HG03558 (cell line): Measurements from ENCODE around the gene ADRM1.

Experiments used
- ATAC-seq: cut with Tn5 transposase; IDR thresholded peaks from one replicate; pipeline ENCODE4 v1.9.1; 2021; ENCODE audit warnings: moderate number of reproducible peaks; ENCODE audit not compliant: unreplicated experiment; ENCODE audit errors: extremely low read depth

ADRM1 gene

DNA sequence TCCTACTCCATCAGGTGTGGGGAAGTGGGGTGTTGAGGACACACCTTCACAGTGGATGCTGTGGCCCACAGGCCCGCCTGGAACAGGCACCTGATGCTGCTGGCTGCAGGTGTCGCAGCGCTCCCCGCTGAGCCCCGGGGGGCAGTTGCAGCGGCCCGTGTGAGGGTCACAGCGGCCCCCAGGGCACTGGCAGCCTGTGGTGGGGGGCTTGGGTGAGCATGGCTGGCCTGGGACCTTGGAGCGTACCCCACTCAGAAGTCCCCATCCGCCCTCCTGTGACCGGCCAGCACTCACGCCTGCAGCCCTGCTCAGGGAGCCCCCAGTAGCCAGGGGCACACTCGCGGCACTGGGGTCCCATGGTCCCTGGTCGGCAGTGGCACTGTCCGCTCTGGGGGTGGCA is 19.2 kb downstream of the ADRM1 start:
- ATAC-seq: no peak

DNA sequence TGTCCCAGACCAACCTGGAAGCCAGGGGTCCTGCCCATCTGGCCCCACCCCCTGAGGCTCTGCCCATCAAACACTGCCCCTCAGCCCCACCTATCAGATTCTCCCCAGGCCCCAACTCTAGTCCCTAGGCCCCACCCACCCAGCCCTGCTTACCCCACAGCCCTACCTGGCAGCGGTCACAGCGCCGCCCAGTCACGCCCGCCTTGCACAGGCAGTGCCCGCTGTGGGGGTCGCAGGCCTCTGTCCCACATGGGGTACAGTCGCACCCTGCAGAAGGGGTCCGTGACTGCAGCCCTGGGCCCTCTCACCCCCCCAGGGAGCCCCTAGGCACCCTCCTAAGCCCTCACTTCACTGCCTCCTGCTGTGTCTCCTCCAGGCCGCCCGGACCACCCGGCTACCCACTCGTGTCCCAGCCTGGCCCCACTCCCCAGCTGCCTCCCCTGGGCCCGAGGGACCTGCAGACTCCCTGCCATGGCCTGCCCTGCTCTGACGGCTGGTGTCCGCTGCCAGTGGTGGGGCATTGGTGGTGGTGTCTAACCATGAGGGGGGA is 19.8 kb downstream of the ADRM1 start:
- no peak for ATAC-seq

DNA sequence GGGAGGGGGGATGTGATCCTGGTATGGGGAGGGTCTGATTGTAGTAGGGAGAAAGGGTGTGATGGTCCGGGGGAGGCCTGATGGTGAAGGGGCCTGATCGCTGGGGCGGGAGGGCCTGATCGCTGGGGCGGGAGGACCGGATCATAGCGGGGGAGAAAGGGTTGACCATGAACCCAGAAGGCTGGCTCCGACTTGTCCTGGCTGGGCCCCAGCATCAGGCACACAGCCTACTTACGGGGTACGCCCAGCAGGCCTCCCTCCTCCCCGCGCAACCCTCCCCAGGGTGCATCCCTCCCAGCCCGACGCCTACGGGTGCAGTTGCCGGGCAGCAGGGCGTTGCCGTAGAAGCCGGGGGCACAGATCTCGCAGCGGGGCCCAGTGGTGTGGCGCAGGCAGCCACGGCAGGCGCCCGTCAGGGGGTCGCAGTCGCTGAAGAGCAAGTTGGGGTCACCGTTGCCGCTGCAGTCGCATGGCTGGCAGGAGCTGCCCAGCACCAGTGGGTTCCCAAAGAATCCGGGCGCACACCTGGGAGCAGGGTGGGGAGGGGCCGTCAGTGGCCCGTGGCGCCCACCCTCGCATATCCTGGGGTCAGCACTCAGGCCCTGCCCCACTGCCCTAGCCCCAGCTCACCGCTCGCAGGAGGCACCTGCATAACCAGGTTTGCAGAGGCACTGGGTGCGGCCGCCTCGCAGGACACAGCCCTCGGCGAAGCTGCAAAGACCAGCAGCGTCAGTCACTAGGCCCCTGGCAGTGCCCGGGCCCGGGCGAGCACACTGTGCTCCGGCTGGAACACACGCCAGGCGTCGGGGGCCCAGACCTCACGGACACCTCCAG is 20.6 kb downstream of the ADRM1 start:
- ATAC-seq: no peak

DNA sequence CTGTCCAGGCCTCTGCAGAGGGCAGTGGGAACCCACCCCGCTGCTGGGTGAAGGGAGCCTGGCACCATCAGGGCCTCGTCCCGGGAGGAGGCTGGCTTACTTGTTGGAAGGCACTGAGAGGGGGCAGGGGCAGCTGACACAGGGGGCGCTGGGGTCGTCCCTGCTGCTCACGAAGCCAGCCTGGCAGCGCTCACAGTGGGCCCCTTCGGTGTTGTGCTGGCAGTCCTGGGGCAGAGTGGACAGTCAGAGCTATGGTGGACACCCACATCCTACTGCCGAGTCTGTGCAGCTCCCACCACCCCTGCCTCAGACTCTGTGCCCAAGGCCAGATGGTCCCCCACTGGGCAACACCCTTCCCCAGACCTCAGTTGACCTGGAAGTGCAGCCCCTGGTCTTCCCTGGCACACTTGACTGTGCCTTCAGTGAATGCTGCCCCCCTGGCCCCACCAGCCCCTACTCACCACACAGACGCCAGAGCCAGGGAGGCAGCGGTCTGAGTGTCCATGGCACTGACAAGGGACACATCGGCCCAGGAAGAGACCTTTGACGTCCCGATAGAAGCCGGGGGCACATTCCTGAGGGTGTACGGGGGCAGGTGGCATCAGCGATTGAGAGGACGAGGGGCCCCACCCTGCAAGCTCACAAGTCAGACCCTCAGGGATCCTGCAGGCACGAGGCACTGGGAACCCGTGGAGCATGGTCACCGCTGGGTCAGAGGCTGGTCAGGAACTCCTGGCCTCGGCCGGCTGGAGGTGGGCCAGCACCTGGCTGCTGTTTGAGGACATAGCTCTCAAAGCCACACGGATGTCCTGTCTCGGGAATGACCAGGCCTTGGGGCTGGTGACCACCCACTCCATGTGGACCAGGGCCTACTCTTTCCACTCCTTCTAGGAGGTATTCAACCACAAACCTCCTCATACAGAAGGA is 21.4 kb downstream of the ADRM1 start:
- no peak for ATAC-seq

DNA sequence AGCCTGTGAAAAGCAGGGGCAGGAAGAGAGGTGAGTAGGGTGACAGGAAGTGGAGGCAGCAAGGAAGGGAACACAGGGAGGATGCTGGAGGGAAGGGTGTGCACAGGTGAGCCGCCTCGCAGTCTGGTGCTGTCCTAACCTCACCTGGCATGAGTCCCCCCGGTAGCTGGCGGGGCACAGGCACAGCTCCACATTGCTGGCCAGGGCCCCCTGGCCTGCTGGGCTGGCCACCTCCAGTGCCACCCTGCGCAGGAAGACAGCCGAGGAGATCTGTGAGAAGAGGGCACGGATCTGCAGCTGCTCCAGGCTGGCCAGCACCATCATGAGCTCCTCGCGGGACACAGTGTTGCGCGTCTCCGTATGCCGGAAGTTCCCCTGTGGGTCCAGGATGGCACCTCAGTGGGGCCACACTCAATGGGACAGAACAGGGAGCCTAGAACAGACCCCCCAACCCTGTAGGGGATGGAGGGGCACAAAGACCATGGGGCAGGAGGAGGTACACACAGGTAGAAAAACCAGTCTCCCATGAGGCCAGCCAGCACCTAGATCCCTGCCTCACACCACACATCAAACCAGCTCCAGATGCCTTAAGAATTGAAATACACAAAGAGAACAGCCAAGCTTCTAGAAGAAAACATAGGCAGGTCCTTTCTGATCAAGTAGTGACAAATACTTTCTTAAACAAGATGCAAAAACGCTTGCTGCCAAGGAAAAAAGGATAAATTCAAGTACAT is 22.5 kb downstream of the ADRM1 start:
- no peak for ATAC-seq

DNA sequence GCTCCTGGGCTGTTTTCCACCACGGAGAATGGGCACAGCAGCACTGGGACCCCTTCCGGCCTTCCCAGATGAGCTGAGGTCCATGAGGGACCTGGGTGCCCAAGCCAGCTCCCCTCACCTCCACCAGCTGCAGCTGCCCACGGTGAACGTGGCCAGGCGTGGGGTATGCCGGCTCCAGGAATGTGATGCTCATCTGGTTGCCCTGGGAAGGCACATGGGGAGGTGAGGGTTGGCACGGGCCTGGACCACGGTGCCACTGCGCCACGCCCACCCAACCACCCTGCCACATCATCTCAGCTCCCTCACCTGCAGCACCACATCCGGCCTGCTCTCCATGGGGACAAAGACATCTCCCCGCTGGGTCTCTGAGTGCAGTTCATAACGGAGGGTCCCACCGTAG is 23.8 kb downstream of the ADRM1 start:
- ATAC-seq: no peak

DNA sequence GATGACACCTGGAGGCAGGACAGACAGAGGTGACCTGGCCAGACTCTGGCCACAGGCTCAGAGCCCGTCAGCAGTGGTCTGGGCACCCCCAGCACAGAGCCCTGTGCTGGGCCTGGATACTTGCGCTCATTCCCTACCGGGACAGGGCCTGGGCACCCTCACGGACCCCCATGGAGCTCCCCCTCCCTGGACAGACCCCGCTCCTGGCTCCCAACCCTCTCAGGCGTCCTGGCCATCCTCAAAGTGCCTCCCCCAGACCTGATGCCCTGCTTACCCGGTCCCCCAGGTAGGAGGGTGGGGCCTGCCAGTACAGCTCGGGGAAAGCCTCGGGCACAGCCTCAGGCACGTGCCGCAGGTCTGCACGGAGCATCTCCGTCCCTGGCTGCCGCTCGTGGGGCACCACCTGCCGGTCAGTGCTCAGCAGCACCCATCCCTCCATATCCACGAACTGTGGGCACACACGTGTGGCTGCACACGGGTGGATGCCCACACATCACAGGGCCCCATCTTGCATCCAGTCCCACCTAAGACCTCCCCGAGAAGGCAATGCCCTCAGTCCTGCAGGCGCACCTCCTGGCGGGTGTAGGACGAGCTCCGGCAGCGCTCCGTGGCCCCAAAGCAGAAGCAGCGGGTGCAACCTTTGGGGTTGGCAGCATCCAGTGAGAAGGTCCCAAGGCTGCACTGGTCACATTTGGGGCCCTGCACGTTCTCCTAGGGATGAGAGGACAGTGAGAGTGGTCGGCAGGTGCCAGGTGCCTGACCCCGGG is 24.3 kb downstream of the ADRM1 start:
- no peak for ATAC-seq

DNA sequence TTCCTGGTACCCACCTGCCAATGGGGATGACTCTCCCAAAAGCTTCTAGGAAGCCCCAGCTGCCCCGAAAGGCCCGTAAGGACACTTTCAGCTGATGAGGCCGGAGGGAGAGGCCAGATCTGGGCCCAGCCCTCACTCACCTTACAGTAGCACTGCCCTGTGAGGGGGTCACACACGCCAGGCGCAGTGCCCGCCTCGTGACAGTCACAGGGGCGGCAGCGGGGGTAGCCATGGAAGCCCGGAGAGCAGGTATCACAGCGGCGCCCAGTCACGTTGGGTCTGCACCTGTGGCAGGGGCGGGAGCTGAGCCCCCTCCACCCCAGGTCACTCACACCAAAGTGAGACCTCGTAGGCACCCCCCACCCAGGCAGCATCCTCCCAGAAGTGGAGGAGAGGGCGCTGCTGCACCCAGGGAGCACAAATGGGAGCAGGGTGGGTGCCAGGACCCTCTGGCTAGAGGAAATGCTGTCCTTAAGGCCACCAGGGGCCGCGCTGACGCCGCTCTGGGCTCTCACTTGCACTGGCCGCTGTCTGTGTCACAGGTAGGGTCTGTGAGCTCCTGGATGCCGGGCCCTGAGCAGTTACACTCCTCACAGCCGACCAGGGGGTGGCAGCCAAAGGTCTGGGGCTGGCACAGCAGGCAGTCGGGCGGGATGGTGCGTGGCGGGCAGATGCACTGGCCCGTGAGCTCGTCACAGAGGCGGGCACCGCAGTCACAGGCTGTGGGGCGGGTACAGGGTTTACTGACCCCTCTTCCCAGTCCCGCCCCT is 25.1 kb downstream of the ADRM1 start:
- ATAC-seq: no peak

DNA sequence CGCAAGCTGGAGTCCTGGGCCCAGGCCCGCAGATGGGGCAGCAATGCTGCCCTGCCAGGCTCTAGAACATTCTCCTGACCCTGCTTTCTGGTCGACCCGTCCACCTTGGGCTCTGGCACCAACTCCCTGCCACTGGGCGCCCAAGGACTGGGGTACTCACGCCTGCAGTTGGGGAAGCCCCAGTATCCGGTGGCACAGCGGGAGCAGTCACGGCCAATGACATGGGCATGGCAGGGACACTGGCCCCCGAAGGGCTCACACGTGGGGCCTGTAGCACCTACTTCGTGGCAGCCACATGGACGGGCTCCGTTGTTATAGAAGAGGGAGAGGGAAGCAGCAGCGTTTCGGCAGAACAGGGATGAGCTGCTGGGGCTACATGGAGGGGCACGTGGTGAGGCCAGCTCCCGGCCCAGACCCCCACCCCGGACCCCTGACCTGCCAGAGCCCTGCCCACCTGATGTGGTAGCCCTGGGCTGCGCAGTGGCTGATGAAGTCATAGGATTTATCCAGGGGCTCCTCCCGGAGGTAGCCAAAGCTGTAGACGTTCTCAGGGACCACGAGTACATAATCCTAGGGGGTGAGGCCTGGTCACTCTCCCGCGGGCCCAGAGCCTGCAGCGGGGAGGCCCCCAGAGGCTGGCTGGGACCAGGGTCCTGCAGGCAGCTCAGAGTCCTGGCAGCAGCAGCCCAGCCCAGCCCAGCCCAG is 26.0 kb downstream of the ADRM1 start:
- no peak for ATAC-seq

DNA sequence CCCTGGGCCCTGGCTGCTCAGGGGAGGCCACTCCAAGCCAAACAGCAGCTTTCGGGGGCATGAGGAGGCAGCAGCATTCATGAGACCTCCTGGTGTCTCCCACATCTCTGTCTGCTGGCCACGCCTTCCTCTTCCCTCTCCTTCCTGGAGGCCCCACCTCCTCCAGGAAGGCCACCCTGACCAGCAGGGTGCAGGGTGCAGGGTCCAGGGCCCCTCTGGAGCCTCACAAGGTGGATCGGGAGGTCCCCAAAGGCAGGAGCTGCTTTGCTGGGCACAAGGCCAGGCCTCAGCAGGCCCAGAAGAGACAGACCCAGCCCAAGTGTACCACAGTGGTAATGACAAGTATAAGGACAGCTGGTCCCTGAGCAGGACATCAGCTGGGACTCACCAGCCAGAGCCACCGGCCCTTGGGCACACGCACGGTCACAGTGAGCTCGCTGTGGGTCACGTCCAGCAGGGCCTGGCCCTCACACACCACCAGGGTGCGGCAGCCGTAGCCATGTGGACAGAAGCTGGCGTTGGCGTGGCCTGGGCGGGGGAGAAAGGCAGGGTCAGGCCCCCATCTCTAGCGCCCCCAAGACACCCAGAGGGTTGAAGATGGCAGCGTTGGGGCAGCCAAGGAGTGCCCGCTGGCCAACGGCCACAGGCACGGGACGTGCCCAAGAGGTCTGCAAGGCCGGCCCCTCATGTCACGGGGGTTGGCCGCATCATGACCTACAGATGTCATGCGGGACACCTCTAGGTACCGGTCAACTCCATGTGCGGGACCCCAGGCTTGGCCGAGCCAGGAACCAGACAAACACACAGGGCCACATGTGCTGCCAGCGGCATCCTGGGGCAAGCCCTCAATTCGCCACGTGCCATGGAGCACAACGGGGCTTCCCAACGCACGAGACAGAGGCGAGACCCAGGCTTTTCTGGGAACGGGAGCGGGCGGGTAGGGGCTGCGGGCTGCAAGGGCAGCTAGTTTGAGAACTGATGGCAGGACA is 26.9 kb downstream of the ADRM1 start:
- no peak for ATAC-seq

DNA sequence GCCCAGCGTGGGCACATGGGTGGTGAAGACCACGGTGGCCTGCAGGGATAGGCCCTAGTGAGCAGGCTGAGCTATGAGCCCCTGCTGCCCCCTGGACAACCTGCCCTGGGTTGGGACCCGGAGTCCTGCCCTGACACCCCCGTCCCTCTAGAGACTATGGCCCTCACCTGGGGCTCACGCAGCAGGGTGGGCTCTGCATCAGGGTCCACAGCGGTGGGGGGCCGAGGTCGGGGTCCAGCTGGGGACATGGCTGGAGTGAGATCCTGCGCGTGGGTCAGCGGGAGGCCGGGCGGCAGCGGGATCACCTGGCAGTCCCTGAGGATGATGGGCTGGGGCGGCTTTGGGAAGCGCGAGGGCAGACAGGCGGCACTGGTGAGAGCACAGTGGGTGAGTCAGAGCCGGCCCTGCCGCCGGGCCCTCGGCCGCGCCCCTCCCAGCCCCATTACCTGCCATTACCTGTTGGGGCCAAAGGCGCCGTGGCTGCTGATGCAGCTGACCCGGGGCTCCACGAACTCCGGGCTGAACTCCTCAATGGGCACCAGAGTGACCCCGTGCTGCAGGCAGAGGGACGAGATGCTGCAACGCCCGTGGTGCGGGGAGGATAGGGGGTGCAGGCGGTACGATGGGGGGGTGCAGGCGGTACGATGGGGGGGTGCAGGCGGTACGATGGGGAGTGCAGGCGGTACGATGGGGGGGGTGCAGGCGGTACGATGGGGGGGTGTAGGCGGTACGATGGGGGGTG is 27.9 kb downstream of the ADRM1 start:
- no peak for ATAC-seq

DNA sequence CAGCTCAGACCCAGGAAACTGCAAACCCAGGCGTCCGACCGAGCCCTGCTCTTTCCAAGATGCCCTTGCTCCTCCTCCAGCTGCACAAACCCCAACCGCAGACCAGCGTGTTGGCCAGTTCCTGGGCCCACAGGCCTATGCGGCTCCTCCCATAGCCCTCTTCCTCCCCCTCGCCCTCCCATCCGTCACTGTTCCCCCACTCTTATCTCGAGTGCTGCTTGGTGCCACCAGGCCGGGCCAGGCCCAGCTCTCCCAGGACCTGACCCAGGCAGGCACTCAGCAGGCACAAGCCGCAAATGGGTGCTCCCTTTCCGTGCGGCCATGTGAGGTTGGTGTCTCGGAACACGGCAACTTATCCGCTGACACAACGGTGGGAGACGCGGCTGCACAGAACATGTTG is 28.6 kb downstream of the ADRM1 start:
- ATAC-seq: no peak

DNA sequence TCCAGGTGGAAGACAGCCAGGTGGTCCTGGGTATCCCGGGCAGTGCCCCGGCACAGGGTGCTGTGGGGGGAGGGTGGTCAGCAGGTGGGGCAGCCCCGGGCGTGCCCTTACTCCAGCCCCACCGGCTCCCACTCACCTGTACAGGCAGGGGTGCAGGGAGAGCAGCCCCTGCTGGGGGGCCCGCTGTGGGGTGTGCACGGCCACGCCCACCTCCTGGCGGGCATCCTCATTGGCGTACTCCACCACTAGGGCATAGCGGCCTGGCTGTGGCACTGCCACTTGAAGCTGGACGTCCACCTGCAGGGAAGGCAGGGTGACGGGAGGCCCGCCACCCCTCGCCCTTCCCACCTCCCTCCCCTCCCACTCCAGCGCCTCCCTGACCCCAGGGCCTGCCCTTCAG is 29.6 kb downstream of the ADRM1 start:
- ATAC-seq: no peak

DNA sequence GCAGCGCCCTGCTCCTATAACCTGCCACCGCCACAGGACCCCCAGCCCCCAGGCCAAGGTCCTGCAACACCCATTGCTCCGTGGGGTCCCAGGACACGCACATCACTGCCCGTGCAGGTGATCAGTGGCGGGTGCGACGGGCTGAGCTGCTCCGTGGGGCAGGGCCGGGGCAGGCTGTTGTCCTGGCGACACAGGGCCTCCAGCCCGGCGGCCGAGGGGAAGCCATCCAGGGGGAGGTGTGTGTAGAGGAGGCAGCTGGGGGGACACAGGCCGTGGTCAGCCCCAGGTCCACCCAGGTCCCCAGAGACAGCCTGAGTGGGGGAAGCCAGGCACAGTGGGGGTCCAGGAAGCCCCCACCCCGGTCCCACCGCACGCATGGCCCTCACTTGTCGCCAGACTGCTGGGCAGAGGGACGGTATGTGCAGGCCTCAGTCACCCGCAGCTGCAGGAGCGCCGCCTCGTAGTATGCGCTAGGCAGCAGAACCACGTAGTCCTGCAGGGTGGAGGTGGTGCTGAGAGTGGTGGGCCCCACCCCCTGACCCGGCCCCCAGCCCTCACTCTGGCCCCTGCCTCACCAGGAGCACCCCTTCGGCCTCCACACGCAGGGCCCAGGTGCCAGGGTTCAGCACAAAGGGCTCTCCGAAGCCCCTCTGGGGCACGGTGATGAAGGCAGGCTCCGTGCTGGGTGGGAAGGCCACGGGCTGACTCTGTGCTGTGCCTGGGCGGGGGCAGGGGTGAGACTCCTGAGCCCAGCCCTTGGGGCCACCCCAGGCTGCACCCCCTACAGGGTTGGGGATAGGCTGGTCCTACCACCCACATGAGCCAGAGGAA is 30.4 kb downstream of the ADRM1 start:
- no peak for ATAC-seq

DNA sequence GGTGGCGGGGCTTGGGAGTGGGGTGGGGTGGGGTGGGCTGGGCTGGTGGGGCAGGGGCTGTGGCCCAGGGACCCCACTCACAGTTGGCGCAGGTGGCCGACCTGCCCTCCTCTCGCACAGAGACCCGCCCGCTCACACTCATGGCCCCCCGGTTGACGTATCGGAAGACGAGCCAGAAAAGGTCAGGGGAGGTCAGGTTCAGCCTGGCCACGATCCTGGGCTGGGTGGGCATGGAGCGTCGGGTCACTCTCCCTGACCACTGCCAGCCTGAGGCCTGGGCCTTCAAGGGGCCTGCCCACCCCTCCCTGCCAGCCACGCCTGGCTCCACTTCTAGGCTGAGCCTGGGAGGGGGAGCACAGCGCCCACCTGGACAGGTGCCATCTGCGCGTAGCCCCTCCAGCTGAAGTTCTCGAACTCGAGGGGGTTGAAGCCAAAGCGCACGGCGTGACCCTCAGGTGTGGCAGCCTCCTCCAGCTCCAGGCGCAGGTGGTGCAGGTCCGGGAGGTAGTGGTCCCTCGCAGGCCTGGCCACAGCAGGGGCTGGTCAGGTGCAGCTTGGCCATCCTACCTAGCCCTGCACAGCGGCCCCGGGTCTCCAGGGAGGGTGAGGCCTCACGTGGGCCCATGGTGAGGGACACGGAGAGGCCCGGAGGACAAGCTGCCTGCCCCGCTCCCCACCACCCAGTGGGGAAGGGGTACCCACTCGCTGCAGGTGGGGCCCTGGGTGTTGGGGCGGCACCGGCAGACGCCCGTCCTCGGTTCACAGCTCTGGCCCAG is 31.2 kb downstream of the ADRM1 start:
- ATAC-seq: no peak
